CD14-positive monocyte (primary cell): ENCODE measurements around the gene C6orf58. TPM values are rescaled to one million over a fixed set of nuclear protein-coding genes. Genes with fewer than 3 reads are reported as not detected.

Experiments
- DNase-seq, 3 donors: peaks; one replicate each; pipeline ENCODE4 v3.0.0-alpha.2; 2011 to 2022
- H2AFZ ChIP-seq: 2 replicates; pipeline ENCODE4 v1.6.0; 2012; ENCODE audit warnings: mild to moderate bottlenecking, low read depth, low read length, inconsistent platforms; ENCODE audit not compliant: insufficient read depth, poor library complexity, severe bottlenecking
- H3K27ac ChIP-seq, 2 donors: 1 replicate in 1 of 2; 2 replicates in 1 of 2; pipeline ENCODE4 v1.5.1; 2012 to 2013; ENCODE audit warnings: low read length in 2 of 2, control low read depth in 1 of 2, inconsistent platforms in 1 of 2, low read depth in 1 of 2, mild to moderate bottlenecking in 1 of 2
- H3K27me3 ChIP-seq, 2 donors: one replicate each; pipeline versions ENCODE4 v1.6.0 to v1.6.1; 2011 to 2013; ENCODE audit warnings: low read length in 2 of 2; ENCODE audit not compliant: control insufficient read depth in 2 of 2, insufficient read depth in 2 of 2
- H3K36me3 ChIP-seq, 2 donors: replicated peaks in 1 of 2; 1 replicate in 1 of 2; 2 replicates in 1 of 2; pipeline versions ENCODE4 v1.5.1 to v1.6.1; 2012 to 2013; ENCODE audit warnings: low read length in 2 of 2, control low read depth in 1 of 2, inconsistent platforms in 1 of 2, mild to moderate bottlenecking in 1 of 2; ENCODE audit not compliant: insufficient read depth in 2 of 2, control insufficient read depth in 1 of 2
- H3K4me1 ChIP-seq, 2 donors: 1 replicate in 1 of 2; 2 replicates in 1 of 2; pipeline versions ENCODE4 v1.5.1 to v1.6.1; 2012 to 2013; ENCODE audit warnings: low read length in 2 of 2, control low read depth in 1 of 2, inconsistent platforms in 1 of 2, mild to moderate bottlenecking in 1 of 2, moderate library complexity in 1 of 2; ENCODE audit not compliant: insufficient read depth in 2 of 2, control insufficient read depth in 1 of 2
- H3K4me2 ChIP-seq: replicated peaks from 2 replicates; pipeline ENCODE3; 2012; ENCODE audit warnings: low read length, moderate library complexity, mild to moderate bottlenecking; ENCODE audit not compliant: poor library complexity, severe bottlenecking; ENCODE audit errors: extremely low read depth
- H3K4me3 ChIP-seq, 3 experiments: fragments of 200-600 bp in 1 of 3; sonication (generic) in 1 of 3; replicated peaks in 1 of 3; 1 replicate in 2 of 3; 2 replicates in 1 of 3; pipeline ENCODE4 v1.5.1; 2011 to 2013; ENCODE audit warnings: low read length in 3 of 3, mild to moderate bottlenecking in 3 of 3, control low read depth in 2 of 3, low read depth in 2 of 3, inconsistent platforms in 1 of 3, moderate library complexity in 1 of 3
- H3K79me2 ChIP-seq: 2 replicates; pipeline ENCODE4 v1.6.0; 2012; ENCODE audit warnings: mild to moderate bottlenecking, control low read depth, inconsistent platforms, low read length, moderate library complexity; ENCODE audit not compliant: insufficient read depth
- H3K9ac ChIP-seq: 2 replicates; pipeline ENCODE4 v1.6.0; 2017; ENCODE audit warnings: low read length, mild to moderate bottlenecking; ENCODE audit not compliant: insufficient read depth, poor library complexity, severe bottlenecking
- H3K9me3 ChIP-seq, 2 donors: replicated peaks in 1 of 2; 1 replicate in 1 of 2; 2 replicates in 1 of 2; pipeline versions ENCODE4 v1.5.1 to v1.6.1; 2012 to 2013; ENCODE audit warnings: low read length in 2 of 2, control low read depth in 1 of 2; ENCODE audit not compliant: control insufficient read depth in 1 of 2, insufficient read depth in 1 of 2
- H4K20me1 ChIP-seq: 2 replicates; pipeline ENCODE4 v1.6.0; 2012; ENCODE audit warnings: mild to moderate bottlenecking, low read length, control low read depth, moderate library complexity; ENCODE audit not compliant: insufficient read depth
- H3K27ac Mint-ChIP-seq, 7 donors: one replicate each; pipeline ENCODE4 v1.8.0; 2020; ENCODE audit warnings: mild to moderate bottlenecking in 7 of 7, mixed read lengths in 7 of 7, moderate library complexity in 6 of 7, inconsistent platforms in 2 of 7
- H3K27me3 Mint-ChIP-seq, 3 donors: one replicate each; pipeline ENCODE4 v1.8.0; 2021 to 2022; ENCODE audit warnings: low read depth in 3 of 3, mild to moderate bottlenecking in 3 of 3, mixed read lengths in 3 of 3, moderate library complexity in 3 of 3, inconsistent platforms in 1 of 3
- H3K36me3 Mint-ChIP-seq, 2 donors: one replicate each; pipeline ENCODE4 v1.8.0; 2020; ENCODE audit warnings: mixed read lengths in 2 of 2, inconsistent platforms in 1 of 2, mild to moderate bottlenecking in 1 of 2
- H3K4me1 Mint-ChIP-seq: one replicate; pipeline ENCODE4 v1.8.0; 2020; ENCODE audit warnings: mild to moderate bottlenecking, mixed read lengths
- H3K4me3 Mint-ChIP-seq, 2 donors: one replicate each; pipeline ENCODE4 v1.8.0; 2020; ENCODE audit warnings: mild to moderate bottlenecking in 2 of 2, mixed read lengths in 2 of 2, moderate library complexity in 1 of 2
- H3K9me3 Mint-ChIP-seq, 7 donors: one replicate each; pipeline ENCODE4 v1.8.0; 2020 to 2022; ENCODE audit warnings: mixed read lengths in 7 of 7, mild to moderate bottlenecking in 6 of 7, moderate library complexity in 6 of 7, inconsistent platforms in 2 of 7
- CTCF ChIP-seq: fragments of 200-600 bp; IDR thresholded peaks from one replicate; pipeline ENCODE4 v1.8.0; 2022; ENCODE audit warnings: antibody characterized with exemption, mild to moderate bottlenecking
- WGBS: methylation state at CpG from one replicate; pipeline ENCODE4 v1.1.5; 2013; ENCODE audit warnings: missing lambda C conversion rate; ENCODE audit not compliant: insufficient coverage; 5-methylcytosine and 5-hydroxymethylcytosine counted together
- intact Hi-C, 2 donors: fragments of 100-400 bp; cut with micrococcal nuclease; formaldehyde crosslinking; loops; one replicate each; pipeline versions ENCODE4 v1.15.0 to v1.15.1; 2023
- polyA plus RNA-seq, 3 donors: library from polyadenylated mRNA; depleted of rRNA in 1 of 3; unstranded in 2 of 3; stranded (reverse) in 1 of 3; fragments of 300-500 nt in 2 of 3; fragments of >200 nt in 1 of 3; fragmentation: Illumina TruSeq in 2 of 3; gene quantifications; 1 replicate in 2 of 3; 2 replicates in 1 of 3; pipeline ENCODE4 v1.2.3, GENCODE V29; 2012 to 2021

Gene C6orf58
- polyA plus RNA-seq, 3 donors = not detected

DNA sequence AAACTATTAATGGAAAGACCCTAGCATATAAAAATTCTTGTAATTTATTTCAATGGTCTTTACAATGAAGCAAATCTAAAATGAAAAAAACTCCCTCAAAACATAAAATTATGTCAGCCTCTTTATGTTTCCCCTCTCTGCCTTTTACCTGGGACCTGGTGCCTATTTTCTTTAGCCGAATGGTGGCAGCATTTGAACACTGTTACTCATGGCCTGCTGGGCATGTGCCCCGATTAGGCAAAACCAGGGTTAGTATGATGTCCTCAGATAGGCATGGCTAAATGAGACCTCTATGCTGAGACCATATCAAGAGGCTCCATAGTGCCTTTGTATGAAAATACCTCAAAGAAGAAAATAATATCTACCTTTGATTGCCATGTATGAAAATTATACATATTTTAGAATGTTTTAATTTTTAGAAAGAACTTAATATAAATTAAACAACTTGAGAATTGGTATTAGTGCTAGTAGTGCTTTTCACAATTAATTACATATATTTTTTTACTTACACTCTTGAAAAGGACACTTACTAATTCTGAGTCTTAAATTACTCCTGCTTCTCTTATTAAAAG, 22.5 kb upstream of the C6orf58 start:
- Mint-ChIP-seq H3K27me3 (peaks cover 0 to 16% (median 13%) of the 10 kb centered on the region in 3 donors), H3K27ac (no peak overlapping the region), H3K4me1 (no peaks in the 10 kb centered on the region), H3K4me3 (no peak overlapping the region), H3K9me3 (peaks cover 0 to 5% (median 0%) of the 10 kb centered on the region in 7 donors), H3K36me3 (no peaks in the 10 kb centered on the region)
- Histone ChIP-seq H2AFZ (no peak overlapping the region), H3K4me2 (no peak overlapping the region), H3K36me3 (no peaks in the 10 kb centered on the region), H3K9me3 (no peaks in the 10 kb centered on the region), H4K20me1 (no peaks in the 10 kb centered on the region), H3K9ac (no peak overlapping the region), H3K27ac (no peak overlapping the region), H3K4me3 (no peak overlapping the region), H3K27me3 (peaks cover 0 to 13% of the 10 kb centered on the region in 2 donors), H3K79me2 (no peaks in the 10 kb centered on the region), H3K4me1 (no peaks in the 10 kb centered on the region)
- WGBS = no CpG with 5 or more reads among the region's 2 CpGs
- intact Hi-C loops = no loop called here
- no peak for DNase-seq
- TF ChIP-seq CTCF = no peak

DNA sequence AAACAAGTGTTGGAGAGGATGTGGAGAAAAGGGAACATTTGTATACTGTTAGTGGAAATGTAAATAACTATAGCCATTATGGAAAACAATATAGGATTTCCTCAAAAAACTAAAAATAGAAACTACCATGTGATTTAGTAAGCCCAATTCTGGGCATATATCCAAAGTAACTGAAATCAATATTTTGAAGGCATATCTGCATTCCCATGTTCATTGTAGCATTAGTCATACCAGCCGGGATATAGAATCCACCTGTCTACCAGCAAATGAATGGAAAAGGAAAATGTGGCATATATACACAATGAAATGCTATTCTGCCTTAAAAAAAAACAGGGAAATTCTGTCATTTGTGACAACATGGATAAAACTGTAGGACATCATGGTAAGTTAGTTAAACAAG, 15.3 kb upstream of the C6orf58 start:
- no peaks in the 10 kb centered on the region for H3K36me3 Mint-ChIP-seq
- H3K27me3 Mint-ChIP-seq = peaks cover 0 to 12% (median 3%) of the 10 kb centered on the region in 3 donors
- TF ChIP-seq CTCF = no peak
- H3K4me3 Mint-ChIP-seq = no peak overlapping the region
- H3K27ac Mint-ChIP-seq = no peak overlapping the region
- intact Hi-C loops = no loop called here
- no peaks in the 10 kb centered on the region for H3K36me3 ChIP-seq
- no CpG with 5 or more reads among the region's 1 CpG for WGBS
- no peak overlapping the region for H3K4me3 ChIP-seq
- H3K9ac ChIP-seq = no peak overlapping the region
- H4K20me1 ChIP-seq = no peaks in the 10 kb centered on the region
- H3K4me1 ChIP-seq = no peaks in the 10 kb centered on the region
- no peak overlapping the region for H2AFZ ChIP-seq
- H3K4me1 Mint-ChIP-seq = no peaks in the 10 kb centered on the region
- H3K9me3 ChIP-seq = no peaks in the 10 kb centered on the region
- no peak for DNase-seq
- no peak overlapping the region for H3K4me2 ChIP-seq
- H3K9me3 Mint-ChIP-seq = peaks cover 0 to 12% (median 2%) of the 10 kb centered on the region in 7 donors
- H3K27ac ChIP-seq = no peak overlapping the region
- H3K27me3 ChIP-seq = no peaks in the 10 kb centered on the region
- H3K79me2 ChIP-seq = no peaks in the 10 kb centered on the region
